ENCODE measurements around the gene CCDC167.
"Not testable (repeated sequence)": the region's sequence is repeated elsewhere in the genome, so short reads cannot be mapped to it uniquely, and the experiment has no call there.

CCDC167 gene

DNA sequence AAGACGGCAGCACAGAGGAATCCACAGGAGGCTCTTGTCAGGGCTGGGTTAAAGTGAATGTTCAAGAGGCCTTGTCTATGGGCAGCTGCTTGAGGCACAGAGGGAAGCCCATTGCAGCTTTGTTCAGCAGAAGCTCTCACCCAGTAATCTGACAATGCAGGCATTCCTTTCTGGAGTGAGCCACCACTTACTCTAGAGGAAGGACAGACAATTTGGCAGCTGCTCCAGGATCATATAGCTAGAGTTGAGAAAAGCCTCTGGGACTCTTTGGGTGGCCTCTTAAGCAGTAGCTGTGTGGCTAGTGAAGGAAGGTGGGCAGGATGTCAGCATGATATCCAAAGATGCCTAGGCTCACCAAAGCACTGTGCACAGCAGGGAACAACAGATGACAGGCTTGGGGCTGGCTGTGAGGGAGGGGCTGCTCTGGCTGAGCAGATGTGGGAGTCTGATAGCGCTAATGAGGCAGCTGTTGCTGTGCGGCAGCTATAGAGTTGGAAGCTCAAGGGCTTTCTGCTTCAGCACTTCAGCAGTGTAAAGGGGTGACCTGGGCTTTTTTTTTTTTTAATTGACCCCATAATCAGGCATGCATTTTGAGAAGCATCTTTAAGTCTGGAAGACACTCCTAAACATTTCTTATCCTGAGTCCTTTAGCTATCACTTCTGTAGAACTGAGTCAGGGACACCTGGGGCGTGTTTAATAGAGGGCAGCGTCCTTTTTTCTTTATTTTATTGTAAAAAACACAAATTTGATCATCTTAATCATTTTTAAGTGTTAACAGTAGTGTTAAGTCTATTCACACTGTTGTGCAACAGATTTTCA lies 39.5 kb downstream of the CCDC167 start:
- no peak for DNase-seq

- peak; percentile 33 for DNase-seq
Measured at GRCh38 chr6:37456816-37457560, 42.7 kb downstream of the CCDC167 start.

- DNase-seq, result peak; percentile 63
Measured at GRCh38 chr6:37456126-37456525, 43.6 kb downstream of the CCDC167 start.

- no peak for DNase-seq
Measured at GRCh38 chr6:37454420-37455140, 45.1 kb downstream of the CCDC167 start.

GRCh38 chr6:37452522-37452921 lies 47.2 kb downstream of the CCDC167 start:
- DNase-seq, result no peak

GRCh38 chr6:37451441-37452193 lies 48.1 kb downstream of the CCDC167 start:
- no peak for DNase-seq

- DNase-seq, result no peak
Measured at GRCh38 chr6:37449984-37450383, 49.7 kb downstream of the CCDC167 start.

GRCh38 chr6:37443216-37443542 lies 56.5 kb downstream of the CCDC167 start:
- not testable (repeated sequence) for DNase-seq

GRCh38 chr6:37442416-37443215 lies 57.1 kb downstream of the CCDC167 start:
- no peak for DNase-seq

DNA sequence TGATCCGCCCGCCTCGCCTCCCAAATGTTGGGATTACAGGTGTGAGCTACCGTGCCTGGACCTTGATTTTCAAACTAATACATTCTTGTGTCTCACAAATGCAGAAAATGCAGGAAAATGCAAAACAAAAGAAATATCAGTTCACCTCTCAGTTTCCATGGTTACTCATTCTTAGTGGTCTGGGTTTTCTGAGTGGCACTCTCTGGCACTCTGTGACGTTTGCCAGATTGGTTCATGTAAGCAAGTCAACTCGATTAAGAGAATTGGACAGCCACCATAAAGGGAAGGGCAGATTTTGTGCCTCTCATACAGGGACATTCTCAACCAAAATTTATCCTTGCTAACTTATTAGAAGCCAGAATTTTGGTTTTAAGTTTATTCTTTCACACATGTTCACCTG lies 58.0 kb downstream of the CCDC167 start:
- no peak for DNase-seq

- DNase-seq, result no peak
Measured at GRCh38 chr6:37438930-37439329, 60.8 kb downstream of the CCDC167 start.

GRCh38 chr6:37435816-37436215 lies 63.9 kb downstream of the CCDC167 start:
- no peak for DNase-seq

- DNase-seq, result no peak
Measured at GRCh38 chr6:37435373-37435772, 64.3 kb downstream of the CCDC167 start.

- no peak for DNase-seq
Measured at GRCh38 chr6:37433657-37434271, 65.9 kb downstream of the CCDC167 start.
